K562 (cell line): ENCODE measurements around the gene CCDC148. TPM values are rescaled to one million over a fixed set of nuclear protein-coding genes. Genes with fewer than 3 reads are reported as not detected.

Experiments used
- CBX3 ChIP-seq, 2 experiments: IDR thresholded peaks; 1 replicate in 1 of 2; 2 replicates in 1 of 2; pipeline ENCODE4 v1.6.1; 2012; ENCODE audit warnings: inconsistent platforms in 2 of 2, low read length in 2 of 2, borderline replicate concordance in 1 of 2, control low read depth in 1 of 2
- CHD2 ChIP-seq: IDR thresholded peaks from 2 replicates; pipeline ENCODE4 v1.6.1; 2011; ENCODE audit warnings: low read depth, low read length
- CREB1 ChIP-seq, 2 experiments: sonication (generic) in 1 of 2; formaldehyde crosslinking in 1 of 2; IDR thresholded peaks; 2 replicates each; pipeline versions ENCODE4 v1.6.1 to v1.8.0; 2012 to 2022; ENCODE audit warnings: inconsistent platforms in 1 of 2, mild to moderate bottlenecking in 1 of 2, missing genetic modification reagents in 1 of 2, moderate library complexity in 1 of 2
- ETV6 ChIP-seq, 3 experiments: fragments of 150-350 bp in 1 of 3; sonication (generic) in 1 of 3; formaldehyde crosslinking in 1 of 3; IDR thresholded peaks; 2 replicates each; pipeline versions ENCODE4 v1.6.1 to v1.8.0; 2014 to 2022; ENCODE audit warnings: borderline replicate concordance in 2 of 3, low read depth in 2 of 3, antibody characterized with exemption in 1 of 3, low read length in 1 of 3, mild to moderate bottlenecking in 1 of 3, missing genetic modification reagents in 1 of 3
- FOXM1 ChIP-seq, 2 experiments: fragments of 450-650 bp in 1 of 2; sonication (generic) in 1 of 2; formaldehyde crosslinking in 1 of 2; IDR thresholded peaks; 2 replicates each; pipeline versions ENCODE4 v1.6.1 to v1.9.0; 2017 to 2022; ENCODE audit warnings: low read depth in 2 of 2, mild to moderate bottlenecking in 2 of 2, missing genetic modification reagents in 1 of 2, moderate library complexity in 1 of 2
- FOXP1 ChIP-seq: sonication (generic); formaldehyde crosslinking; IDR thresholded peaks from 2 replicates; pipeline ENCODE4 v1.8.0; 2022; ENCODE audit warnings: mild to moderate bottlenecking, missing genetic modification reagents
- HNRNPH1 ChIP-seq: fragments of 200-400 bp; formaldehyde crosslinking; optimal IDR thresholded peaks from 2 replicates; pipeline ENCODE3; 2017; ENCODE audit warnings: low read depth, mild to moderate bottlenecking, low read length, moderate library complexity
- KAT7 ChIP-seq: sonication (generic); formaldehyde crosslinking; IDR thresholded peaks from 2 replicates; pipeline ENCODE4 v1.8.0; 2022; ENCODE audit warnings: missing genetic modification reagents, mild to moderate bottlenecking, borderline replicate concordance
- KDM1A ChIP-seq, 2 experiments: fragments of 450-650 bp; IDR thresholded peaks; 2 replicates each; pipeline ENCODE4 v1.6.1; 2016; ENCODE audit warnings: mild to moderate bottlenecking in 2 of 2
- MAFF ChIP-seq: IDR thresholded peaks from 2 replicates; pipeline ENCODE4 v1.6.1; 2012; ENCODE audit warnings: low read length, improper control_type of control experiment
- RAD51 ChIP-seq: fragments of 450-650 bp; IDR thresholded peaks from 2 replicates; pipeline ENCODE4 v1.7.1; 2016; ENCODE audit warnings: low read depth, mild to moderate bottlenecking, borderline replicate concordance
- RFX1 ChIP-seq: fragments of 450-650 bp; IDR thresholded peaks from 2 replicates; pipeline ENCODE4 v1.6.1; 2016; ENCODE audit warnings: mild to moderate bottlenecking, moderate library complexity
- SIN3A ChIP-seq, 2 experiments: fragments of 150-350 bp in 1 of 2; IDR thresholded peaks; 2 replicates each; pipeline ENCODE4 v1.6.1; 2011 to 2016; ENCODE audit warnings: borderline replicate concordance in 2 of 2, low read depth in 2 of 2, low read length in 2 of 2, mild to moderate bottlenecking in 2 of 2, moderate library complexity in 2 of 2; ENCODE audit not compliant: control insufficient read depth in 1 of 2
- TARDBP ChIP-seq: fragments of 450-650 bp; IDR thresholded peaks from 2 replicates; pipeline ENCODE4 v1.6.1; 2016
- YY1 ChIP-seq, 3 experiments: IDR thresholded peaks; 2 replicates each; pipeline ENCODE4 v1.6.1; 2011; ENCODE audit warnings: low read length in 2 of 3, mild to moderate bottlenecking in 2 of 3, moderate library complexity in 2 of 3, borderline replicate concordance in 1 of 3, control low read depth in 1 of 3, low read depth in 1 of 3; ENCODE audit not compliant: insufficient read depth in 3 of 3, insufficient replicate concordance in 2 of 3, control insufficient read depth in 1 of 3, insufficient read length in 1 of 3; ENCODE audit errors: extremely low read depth in 1 of 3
- ZNF232 ChIP-seq: sonication (generic); formaldehyde crosslinking; IDR thresholded peaks from 2 replicates; pipeline ENCODE4 v1.8.0; 2022; ENCODE audit warnings: mild to moderate bottlenecking, missing genetic modification reagents
- polyA plus RNA-seq, 8 experiments: library from polyadenylated mRNA; depleted of rRNA in 4 of 8; stranded (reverse) in 5 of 8; unstranded in 3 of 8; fragments of >200 nt; fragmentation: Nextera tagmentation in 2 of 8; fragmentation: Illumina TruSeq in 1 of 8; extraction: Ambion mirVana in 2 of 8; extraction: Trizol in 1 of 8; gene quantifications; 2 replicates each; pipeline versions ENCODE4 v1.2.1 to v1.2.3, GENCODE V29; 2011 to 2014; ENCODE audit warnings: inconsistent platforms in 1 of 8, missing spikeins in 1 of 8
- total RNA-seq, 7 experiments: library from RNA; depleted of rRNA in 6 of 7; stranded (reverse); fragments of >200 nt in 6 of 7; fragmentation: Illumina TruSeq in 2 of 7; extraction: Trizol in 2 of 7; gene quantifications; 2 replicates each; pipeline versions ENCODE4 v1.2.1 to v1.2.3, GENCODE V29; 2011 to 2021; ENCODE audit warnings: low replicate concordance in 1 of 7
- TF ChIP-seq, protein P1 (sequence below), 3 experiments: fragments of 200-800 bp in 1 of 3; sonication (Bioruptor generic) in 1 of 3; sonication (generic) in 1 of 3; formaldehyde crosslinking in 1 of 3; IDR thresholded peaks; 2 replicates each; pipeline versions ENCODE4 v1.6.1 to v1.8.0; 2016 to 2022; ENCODE audit warnings: mild to moderate bottlenecking in 2 of 3, missing compliant biosample characterization in 2 of 3, missing genetic modification characterization in 2 of 3, missing genetic modification reagents in 1 of 3
- TF ChIP-seq, protein P2 (sequence below), 2 experiments: IDR thresholded peaks; 2 replicates each; pipeline ENCODE4 v1.6.1; 2011; ENCODE audit warnings: borderline replicate concordance in 1 of 2, control low read depth in 1 of 2, low read depth in 1 of 2, low read length in 1 of 2, mild to moderate bottlenecking in 1 of 2, mixed read lengths in 1 of 2, moderate library complexity in 1 of 2; ENCODE audit not compliant: insufficient read depth in 1 of 2, insufficient read length in 1 of 2, poor library complexity in 1 of 2, severe bottlenecking in 1 of 2; ENCODE audit errors: extremely low read depth in 1 of 2
- TF ChIP-seq, protein P3 (sequence below): sonication (generic); formaldehyde crosslinking; IDR thresholded peaks from 2 replicates; pipeline ENCODE4 v1.8.1; 2023; ENCODE audit warnings: mild to moderate bottlenecking, missing genetic modification reagents, moderate library complexity

The CCDC148 gene
- total and polyA plus RNA-seq, 9 of the 15 experiments (the other 6 are each of a cell fraction or from before 2014, with no cell fraction given), result 0.10 to 1.4 (median 0.65) TPM

DNA sequence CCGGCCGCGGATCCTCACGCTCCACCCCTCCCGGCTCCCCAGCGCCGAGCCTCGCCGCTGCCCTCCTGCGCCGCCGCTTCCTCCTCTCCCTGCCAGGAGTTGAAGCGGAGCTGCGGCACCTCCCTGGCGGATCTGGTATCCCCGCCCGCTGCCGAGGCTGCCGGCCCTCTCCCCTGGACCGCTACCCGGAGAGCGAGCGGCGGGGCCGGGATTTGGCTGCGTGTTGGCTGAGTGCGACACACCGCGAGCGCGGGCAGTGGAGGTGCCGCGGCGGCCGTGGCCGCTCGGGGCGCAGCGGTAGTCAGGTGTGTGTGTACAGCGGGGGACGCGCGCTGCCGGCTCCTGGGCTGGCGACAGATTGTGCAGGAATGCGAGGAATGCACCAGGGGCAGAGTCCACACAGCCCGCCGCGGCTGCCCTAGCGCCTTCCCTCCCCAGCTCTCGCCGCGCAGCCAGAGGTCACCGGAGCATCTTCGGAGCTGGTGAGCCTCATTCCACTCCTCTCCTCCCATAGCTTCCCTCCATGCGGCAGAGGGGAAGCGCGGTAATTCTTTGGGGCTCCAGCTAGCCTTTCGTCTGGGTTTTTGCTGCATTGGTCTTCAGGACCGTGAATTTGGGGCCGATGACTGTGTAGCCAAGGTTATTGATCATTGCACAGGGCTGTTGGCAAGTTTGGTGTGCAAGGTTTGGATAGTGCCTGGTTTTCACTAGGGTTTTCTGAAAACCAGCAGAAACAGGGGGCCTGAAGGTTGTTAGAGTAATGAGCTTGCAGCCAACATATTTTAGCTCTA is 1.5 kb upstream of the CCDC148 start (continued):
- TF ChIP-seq TARDBP, result no peak
- peak; percentile 32; the same call in 1 of the 2 replicates for TF ChIP-seq CREB1 (IDR thresholded peaks at IDR 0.05)
- TF ChIP-seq CREB1 (CRISPR knock-in tag; IDR thresholded peaks at IDR 0.05), result peak; percentile 48; the same call in 1 of the 2 replicates
- TF ChIP-seq HNRNPH1, result no peak
- TF ChIP-seq YY1 (IDR thresholded peaks at IDR 0.05; ENCODE audit: borderline replicate concordance in 1 of 3, control insufficient read depth in 1 of 3, extremely low read depth in 1 of 3, insufficient read depth in 3 of 3, insufficient read length in 1 of 3, insufficient replicate concordance in 2 of 3, low read depth in 1 of 3, low read length in 2 of 3), result peak in 2 of 3 experiments; percentile 7 to 16
- TF ChIP-seq FOXM1 (IDR thresholded peaks at IDR 0.05; ENCODE audit: low read depth), result no peak
- peak; percentile 77; the same call in 1 of the 2 replicates for TF ChIP-seq FOXM1 (CRISPR knock-in tag; IDR thresholded peaks at IDR 0.05; ENCODE audit: low read depth)
- TF ChIP-seq, protein P1, sequence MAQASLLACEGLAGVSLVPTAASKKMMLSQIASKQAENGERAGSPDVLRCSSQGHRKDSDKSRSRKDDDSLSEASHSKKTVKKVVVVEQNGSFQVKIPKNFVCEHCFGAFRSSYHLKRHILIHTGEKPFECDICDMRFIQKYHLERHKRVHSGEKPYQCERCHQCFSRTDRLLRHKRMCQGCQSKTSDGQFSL (CRISPR knock-in tag; IDR thresholded peaks at IDR 0.05), result 0 out of 2 replicates have a peak, but pooled peaks have one; percentile 2
- TF ChIP-seq, protein P1 (tag; IDR thresholded peaks at IDR 0.05), result no peak
- peak in 1 of 2 experiments; percentile 59; a peak in 1 of 3 replicates for TF ChIP-seq CBX3 (IDR thresholded peaks at IDR 0.05; ENCODE audit: borderline replicate concordance in 1 of 2, low read length in 2 of 2)
- peak; percentile 71; the same call in 1 of the 2 replicates for TF ChIP-seq ZNF232 (CRISPR knock-in tag)
- TF ChIP-seq, protein P2, sequence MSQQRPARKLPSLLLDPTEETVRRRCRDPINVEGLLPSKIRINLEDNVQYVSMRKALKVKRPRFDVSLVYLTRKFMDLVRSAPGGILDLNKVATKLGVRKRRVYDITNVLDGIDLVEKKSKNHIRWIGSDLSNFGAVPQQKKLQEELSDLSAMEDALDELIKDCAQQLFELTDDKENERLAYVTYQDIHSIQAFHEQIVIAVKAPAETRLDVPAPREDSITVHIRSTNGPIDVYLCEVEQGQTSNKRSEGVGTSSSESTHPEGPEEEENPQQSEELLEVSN (IDR thresholded peaks at IDR 0.05; ENCODE audit: borderline replicate concordance in 1 of 2, extremely low read depth in 1 of 2, insufficient read depth in 1 of 2, insufficient read length in 1 of 2, low read depth in 1 of 2, low read length in 1 of 2, poor library complexity in 1 of 2, severe bottlenecking in 1 of 2), result peak; percentile 30 to 74
- TF ChIP-seq KAT7 (CRISPR knock-in tag), result peak; percentile 88; the same call in 1 of the 2 replicates
- no peak for TF ChIP-seq RAD51
- TF ChIP-seq RFX1, result no peak
- peak; percentile 80; the same call in 1 of the 2 replicates for TF ChIP-seq FOXP1
- TF ChIP-seq, protein P3, sequence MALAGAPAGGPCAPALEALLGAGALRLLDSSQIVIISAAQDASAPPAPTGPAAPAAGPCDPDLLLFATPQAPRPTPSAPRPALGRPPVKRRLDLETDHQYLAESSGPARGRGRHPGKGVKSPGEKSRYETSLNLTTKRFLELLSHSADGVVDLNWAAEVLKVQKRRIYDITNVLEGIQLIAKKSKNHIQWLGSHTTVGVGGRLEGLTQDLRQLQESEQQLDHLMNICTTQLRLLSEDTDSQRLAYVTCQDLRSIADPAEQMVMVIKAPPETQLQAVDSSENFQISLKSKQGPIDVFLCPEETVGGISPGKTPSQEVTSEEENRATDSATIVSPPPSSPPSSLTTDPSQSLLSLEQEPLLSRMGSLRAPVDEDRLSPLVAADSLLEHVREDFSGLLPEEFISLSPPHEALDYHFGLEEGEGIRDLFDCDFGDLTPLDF (CRISPR knock-in tag), result peak; percentile 68
- TF ChIP-seq KDM1A (IDR thresholded peaks at IDR 0.05), result peak in 1 of 2 experiments; percentile 48; a peak in 1 of 4 replicates
- no peak for TF ChIP-seq ETV6 (IDR thresholded peaks at IDR 0.05; ENCODE audit: borderline replicate concordance in 1 of 2, low read depth in 2 of 2, low read length in 1 of 2)
- 0 out of 2 replicates have a peak, but pooled peaks have one; percentile 62 for TF ChIP-seq ETV6 (CRISPR knock-in tag; IDR thresholded peaks at IDR 0.05; ENCODE audit: borderline replicate concordance)
- TF ChIP-seq CHD2, result no peak
- peak in 1 of 2 experiments; percentile 23; a peak in 1 of 4 replicates for TF ChIP-seq SIN3A (IDR thresholded peaks at IDR 0.05; ENCODE audit: borderline replicate concordance in 2 of 2, control insufficient read depth in 1 of 2, low read depth in 2 of 2, low read length in 2 of 2)
- TF ChIP-seq MAFF, result no peak
